Measurements from ENCODE around the gene PDE6B. TPM values are rescaled to one million over a fixed set of nuclear protein-coding genes. Genes with fewer than 3 reads are reported as not detected.

Gene PDE6B
- total RNA-seq, 2 experiments from 2014 or later, result not detected

GRCh38 chr4:621296-622070 is 3.9 kb upstream of the PDE6B start:
- H3K4me2 ChIP-seq (ENCODE audit: low read length), result no peak overlapping the region
- H3K9me3 ChIP-seq (ENCODE audit: low read length), result no peaks in the 10 kb centered on the region
- no peaks in the 10 kb centered on the region for H4K20me1 ChIP-seq (ENCODE audit: insufficient read depth, low read length)
- no peak for TF ChIP-seq CTCF (conservative IDR thresholded peaks at IDR 0.05; ENCODE audit: low read length)
- H3K79me2 ChIP-seq (ENCODE audit: insufficient read depth, low read depth, low read length), result no peaks in the 10 kb centered on the region
- no TSS peak for BruUV-seq (replicated peaks)
- no peaks in the 10 kb centered on the region for H3K4me1 ChIP-seq (ENCODE audit: insufficient read depth, low read length, poor library complexity, severe bottlenecking)
- DNase-seq (ENCODE audit: low spot score), result no peak
- no peak overlapping the region for H3K27ac ChIP-seq (ENCODE audit: low read depth, low read length, poor library complexity, severe bottlenecking)
- H3K4me3 ChIP-seq (ENCODE audit: low read depth, low read length, poor library complexity, severe bottlenecking), result no peak overlapping the region
- H2AFZ ChIP-seq (ENCODE audit: low read length), result no peak overlapping the region
- no peaks in the 10 kb centered on the region for H3K9me2 ChIP-seq (ENCODE audit: insufficient read depth, low read length)
- intact Hi-C loops (cut with micrococcal nuclease; ENCODE audit: unreplicated experiment), result no loop called here
- POLR2A ChIA-PET, result no interaction called here
- no peaks in the 10 kb centered on the region for H3K36me3 ChIP-seq (ENCODE audit: insufficient read depth, low read length)
- CTCF ChIA-PET (ENCODE audit: unreplicated experiment), result no interaction called here

DNA sequence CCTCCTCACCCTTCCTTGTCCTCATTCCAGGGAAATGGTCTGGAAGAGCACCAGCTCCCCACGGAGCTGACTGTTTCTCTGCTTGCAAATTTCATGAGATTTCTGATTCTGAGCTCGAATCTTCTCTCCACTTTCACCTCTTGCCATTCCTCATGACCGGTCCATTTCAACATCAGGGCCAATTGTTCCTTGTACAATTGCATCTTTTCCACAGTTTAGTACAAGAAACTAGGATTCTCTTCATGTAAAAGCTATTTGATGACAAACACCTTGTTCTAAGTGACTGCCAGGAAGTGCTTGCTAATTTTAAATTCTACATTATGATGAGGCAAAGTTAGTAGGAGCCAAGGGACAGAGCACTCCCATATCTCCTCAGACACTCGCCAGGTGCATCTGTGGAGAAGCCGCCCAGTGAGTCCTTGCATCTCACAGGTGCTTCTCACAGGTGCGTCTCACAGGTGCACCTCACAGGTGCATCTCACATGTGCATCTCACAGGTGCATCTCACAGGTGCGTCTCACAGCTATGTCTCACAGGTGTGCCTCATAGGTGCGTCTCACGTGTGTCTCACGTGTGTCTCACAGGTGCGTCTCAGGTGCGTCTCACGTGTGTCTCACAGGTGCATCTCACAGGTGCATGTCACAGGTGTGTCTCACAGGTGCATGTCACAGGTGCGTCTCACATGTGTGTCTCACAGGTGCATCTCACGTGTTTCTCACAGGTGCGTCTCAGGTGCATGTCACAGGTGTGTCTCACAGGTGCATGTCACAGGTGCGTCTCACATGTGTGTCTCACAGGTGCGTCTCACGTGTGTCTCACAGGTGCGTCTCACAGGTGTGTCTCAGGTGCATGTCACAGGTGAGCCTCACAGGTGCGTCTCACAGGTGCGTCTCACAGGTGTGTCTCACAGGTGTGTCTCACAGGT is 3.0 kb upstream of the PDE6B start:
- Histone ChIP-seq H2AFZ (ENCODE audit: low read length) (no peak overlapping the region), H3K27ac (ENCODE audit: low read depth, low read length, poor library complexity, severe bottlenecking) (no peak overlapping the region), H3K4me2 (ENCODE audit: low read length) (no peak overlapping the region), H4K20me1 (ENCODE audit: insufficient read depth, low read length) (no peaks in the 10 kb centered on the region), H3K4me3 (ENCODE audit: low read depth, low read length, poor library complexity, severe bottlenecking) (no peak overlapping the region), H3K4me1 (ENCODE audit: insufficient read depth, low read length, poor library complexity, severe bottlenecking) (no peaks in the 10 kb centered on the region), H3K79me2 (ENCODE audit: insufficient read depth, low read depth, low read length) (no peaks in the 10 kb centered on the region), H3K9me3 (ENCODE audit: low read length) (no peaks in the 10 kb centered on the region), H3K9me2 (ENCODE audit: insufficient read depth, low read length) (no peaks in the 10 kb centered on the region), H3K36me3 (ENCODE audit: insufficient read depth, low read length) (no peaks in the 10 kb centered on the region)
- ChIA-PET POLR2A (no interaction called here), CTCF (ENCODE audit: unreplicated experiment) (no interaction called here)
- no TSS peak for BruUV-seq (replicated peaks)
- TF ChIP-seq CTCF (conservative IDR thresholded peaks at IDR 0.05; ENCODE audit: low read length), result no peak
- no peak for TF ChIP-seq EZH2phosphoT487 (IDR thresholded peaks at IDR 0.05; ENCODE audit: borderline replicate concordance, low read depth, low read length)
- DNase-seq (ENCODE audit: low spot score), result no peak
- intact Hi-C loops (cut with micrococcal nuclease; ENCODE audit: unreplicated experiment), result no loop called here
